Left lung (tissue), 10 donors: ENCODE measurements around the gene TENM3. TPM values are rescaled to one million over a fixed set of nuclear protein-coding genes. Genes with fewer than 3 reads are reported as not detected.

Experiments
- ATAC-seq: fragments of 200-7000 bp; cut with Tn5 transposase; one replicate; pipeline ENCODE4 v1.9.1; 2020; ENCODE audit warnings: moderate library complexity
- DNase-seq, 4 donors: peaks; one replicate each; pipeline ENCODE4 v3.0.0-alpha.2; 2013 to 2020
- H3K27ac ChIP-seq, 2 donors: fragments of 200-600 bp; sonication (generic) in 1 of 2; one replicate each; pipeline versions ENCODE4 v1.5.0 to v1.8.0; 2020 to 2021
- H3K27me3 ChIP-seq, 2 donors: fragments of 200-600 bp; sonication (generic) in 1 of 2; one replicate each; pipeline versions ENCODE4 v1.5.0 to v1.8.0; 2020 to 2021
- H3K36me3 ChIP-seq, 2 donors: fragments of 200-600 bp; sonication (generic) in 1 of 2; one replicate each; pipeline versions ENCODE4 v1.5.0 to v1.8.0; 2020 to 2021
- H3K4me1 ChIP-seq, 2 donors: fragments of 200-600 bp; one replicate each; pipeline ENCODE4 v1.8.0; 2021
- H3K4me3 ChIP-seq, 2 donors: fragments of 200-600 bp; sonication (generic) in 1 of 2; one replicate each; pipeline versions ENCODE4 v1.5.0 to v1.8.0; 2020 to 2021; ENCODE audit warnings: mild to moderate bottlenecking in 1 of 2
- H3K9me3 ChIP-seq, 2 donors: fragments of 200-600 bp; sonication (generic) in 1 of 2; one replicate each; pipeline versions ENCODE4 v1.5.0 to v1.8.0; 2020 to 2021
- CTCF ChIP-seq, 2 donors: fragments of 200-600 bp; sonication (generic) in 1 of 2; IDR thresholded peaks; one replicate each; pipeline versions ENCODE4 v1.5.0 to v1.8.0; 2021; ENCODE audit warnings: antibody characterized with exemption in 2 of 2
- intact Hi-C, 2 donors: fragments of 100-400 bp; cut with DNase I; formaldehyde crosslinking; loops; one replicate each; pipeline versions ENCODE4 v1.11.2 to v1.14.2; 2022
- polyA plus RNA-seq, 6 donors: library from polyadenylated mRNA; unstranded; fragments of 120-200 nt; gene quantifications; one replicate each; pipeline ENCODE4 v1.2.1, GENCODE V29; 2013; ENCODE audit not compliant: insufficient read length in 6 of 6
- total RNA-seq, 2 donors: library from RNA; stranded (reverse); fragmentation: NEBNext Ultra II Directional; extraction: Animal tissue kit (Norgen Biotek cat#: 25700); gene quantifications; one replicate each; pipeline ENCODE4 v1.2.1, GENCODE V29; 2021
- donor health status: DM: no; HTN: yes; CAD: no.
- donor health status: DM: no; HTN: no; CAD: no.

TENM3 gene
- total and polyA plus RNA-seq, 8 donors, result 2.2 to 5.6 (median 3.1) TPM

- ATAC-seq (peak; percentile 28), DNase-seq (peak in 1 of 4 donors; percentile 39)
- Histone ChIP-seq H3K27me3 (peaks cover 0 to 42% of the 10 kb centered on the region in 2 donors), H3K36me3 (no peaks in the 10 kb centered on the region), H3K27ac (peak overlapping the region in 1 of 2 donors; percentile 42), H3K4me3 (no peak overlapping the region), H3K4me1 (no peaks in the 10 kb centered on the region), H3K9me3 (no peaks in the 10 kb centered on the region)
- TF ChIP-seq CTCF (IDR thresholded peaks at IDR 0.05), result no peak
- intact Hi-C loops, result no loop called here
Observed at GRCh38 chr4:182207830-182208396, 35.3 kb upstream of the TENM3 start.

GRCh38 chr4:182208526-182209050 is 34.6 kb upstream of the TENM3 start:
- intact Hi-C loops, result no loop called here
- TF ChIP-seq CTCF (IDR thresholded peaks at IDR 0.05), result no peak
- Histone ChIP-seq H3K4me1 (no peaks in the 10 kb centered on the region), H3K27ac (peak overlapping the region in 1 of 2 donors; percentile 42), H3K36me3 (no peaks in the 10 kb centered on the region), H3K9me3 (no peaks in the 10 kb centered on the region), H3K27me3 (peaks cover 0 to 42% of the 10 kb centered on the region in 2 donors), H3K4me3 (no peak overlapping the region)
- ATAC-seq (no peak), DNase-seq (no peak)

GRCh38 chr4:182212211-182212761 is 30.9 kb upstream of the TENM3 start:
- Histone ChIP-seq H3K27me3 (peaks cover 7 to 29% of the 10 kb centered on the region in 2 donors), H3K27ac (no peak overlapping the region), H3K9me3 (no peaks in the 10 kb centered on the region), H3K36me3 (no peaks in the 10 kb centered on the region), H3K4me3 (no peak overlapping the region), H3K4me1 (no peaks in the 10 kb centered on the region)
- DNase-seq (peak in 3 of 4 donors; percentile 54 to 70 (median 65)), ATAC-seq (peak; percentile 96)
- intact Hi-C loops, result no loop called here
- TF ChIP-seq CTCF (IDR thresholded peaks at IDR 0.05), result no peak

GRCh38 chr4:182213004-182213403 is 30.2 kb upstream of the TENM3 start:
- Histone ChIP-seq H3K4me3 (no peak overlapping the region), H3K36me3 (no peaks in the 10 kb centered on the region), H3K4me1 (no peaks in the 10 kb centered on the region), H3K9me3 (no peaks in the 10 kb centered on the region), H3K27ac (no peak overlapping the region), H3K27me3 (peaks cover 7 to 26% of the 10 kb centered on the region in 2 donors)
- DNase-seq, result no peak
- intact Hi-C loops, result no loop called here
- no peak for ATAC-seq
- no peak for TF ChIP-seq CTCF (IDR thresholded peaks at IDR 0.05)

GRCh38 chr4:182215148-182215547 is 28.1 kb upstream of the TENM3 start:
- H3K4me1 ChIP-seq, result no peaks in the 10 kb centered on the region
- DNase-seq (no peak), ATAC-seq (no peak)
- H3K4me3 ChIP-seq, result no peak overlapping the region
- H3K36me3 ChIP-seq, result no peaks in the 10 kb centered on the region
- intact Hi-C loops, result no loop called here
- H3K27me3 ChIP-seq, result peaks cover 7% of the 10 kb centered on the region in 2 donors
- TF ChIP-seq CTCF (IDR thresholded peaks at IDR 0.05), result no peak
- H3K27ac ChIP-seq, result no peak overlapping the region
- no peaks in the 10 kb centered on the region for H3K9me3 ChIP-seq
